Measurements from ENCODE around the gene MARCHF4.
A peak's percentile ranks its signal among the peaks of the same experiment; 100 is the strongest.

MARCHF4 gene, protein sequence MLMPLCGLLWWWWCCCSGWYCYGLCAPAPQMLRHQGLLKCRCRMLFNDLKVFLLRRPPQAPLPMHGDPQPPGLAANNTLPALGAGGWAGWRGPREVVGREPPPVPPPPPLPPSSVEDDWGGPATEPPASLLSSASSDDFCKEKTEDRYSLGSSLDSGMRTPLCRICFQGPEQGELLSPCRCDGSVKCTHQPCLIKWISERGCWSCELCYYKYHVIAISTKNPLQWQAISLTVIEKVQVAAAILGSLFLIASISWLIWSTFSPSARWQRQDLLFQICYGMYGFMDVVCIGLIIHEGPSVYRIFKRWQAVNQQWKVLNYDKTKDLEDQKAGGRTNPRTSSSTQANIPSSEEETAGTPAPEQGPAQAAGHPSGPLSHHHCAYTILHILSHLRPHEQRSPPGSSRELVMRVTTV

DNA sequence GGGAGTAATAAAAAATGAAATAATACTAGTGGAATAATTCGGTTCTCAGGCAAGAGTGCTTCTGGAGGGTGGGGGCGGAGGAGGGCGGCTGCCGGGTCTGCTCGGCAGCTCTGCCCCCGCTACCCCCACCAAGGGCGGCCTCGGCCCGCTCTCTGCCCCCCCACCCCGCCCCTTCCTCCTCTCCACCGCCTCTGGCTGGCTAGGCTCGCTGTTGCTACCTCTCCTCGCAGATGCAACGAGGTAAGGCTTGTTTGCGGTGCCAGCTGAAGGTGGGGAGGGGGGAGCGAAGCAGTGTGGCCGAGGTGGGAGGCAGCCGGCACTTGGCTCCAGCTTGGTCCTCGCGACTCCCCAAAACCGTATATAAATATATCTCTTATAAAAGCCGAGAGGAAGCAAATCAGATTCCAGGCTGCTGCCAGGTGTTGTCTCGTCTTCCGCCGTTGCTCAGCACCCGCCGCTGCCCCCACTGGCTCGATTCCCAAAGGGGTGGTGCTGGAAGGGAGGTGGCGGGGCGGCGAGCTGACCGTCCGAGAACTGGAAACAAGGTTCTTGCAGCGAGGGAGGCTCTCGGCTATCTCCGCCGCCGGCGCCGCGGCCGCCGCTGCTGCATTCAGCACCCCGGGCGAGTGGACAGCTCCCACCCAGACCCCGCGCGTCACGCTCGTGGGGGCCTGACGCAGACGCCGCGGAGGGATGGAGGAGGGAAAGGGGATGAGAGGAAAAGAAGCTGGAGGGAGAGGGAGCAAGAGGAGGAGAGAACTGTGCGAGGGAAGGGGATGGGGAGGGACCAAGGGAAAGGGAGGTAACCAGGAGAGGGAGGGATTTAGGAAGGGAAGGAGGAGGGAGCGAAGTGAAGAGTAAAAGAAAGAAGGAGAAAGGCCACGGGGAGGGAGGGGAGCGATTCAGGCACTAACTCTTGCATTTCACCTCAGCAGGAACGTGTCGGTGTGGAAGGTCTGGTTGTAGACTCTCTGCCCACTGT is at the start of gene MARCHF4:
TSS of gene MARCHF4 (minus strand) at position 763 of the 982 bp plus-strand sequence. CDS start 2,223 bp downstream, outside the sequence.
- DNase-seq (ENCODE audit: low spot score): peak; percentile 77

DNA sequence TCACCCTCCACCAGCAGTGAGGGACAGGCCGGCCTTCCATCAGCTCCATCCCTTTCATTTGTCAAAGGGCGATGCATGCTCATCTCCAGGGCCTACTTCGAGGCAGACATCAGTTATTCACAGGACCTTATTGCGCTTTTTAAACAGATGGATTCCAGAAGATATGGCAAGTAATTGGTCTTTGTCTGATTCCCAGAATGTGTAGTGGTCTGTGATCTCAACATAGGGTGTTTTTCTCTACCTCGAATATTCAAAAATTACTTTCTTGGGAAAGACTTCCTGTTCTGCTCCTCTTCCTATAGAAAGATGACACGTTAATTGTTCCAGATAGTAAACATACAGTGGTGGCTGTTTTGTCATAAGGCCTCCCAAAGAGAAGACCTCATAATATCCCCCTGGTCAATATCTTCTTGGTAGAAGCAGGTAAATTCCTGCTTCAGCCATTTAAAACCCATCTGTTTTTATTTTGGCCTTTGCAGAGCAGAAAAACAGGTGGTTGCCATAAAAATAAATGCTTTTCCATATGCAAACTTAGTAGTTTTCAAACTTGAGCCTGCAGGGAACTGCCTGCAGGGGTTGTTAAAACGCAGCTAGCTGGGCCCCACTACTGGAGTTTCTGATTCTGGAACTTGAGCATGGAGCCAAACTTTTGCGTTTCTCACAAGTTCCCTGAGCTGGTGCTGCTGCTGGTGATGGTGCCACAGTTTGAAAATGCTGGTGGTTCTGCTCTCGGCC is 48.3 kb upstream of the MARCHF4 start:
- DNase-seq (ENCODE audit: low spot score): no peak

DNA sequence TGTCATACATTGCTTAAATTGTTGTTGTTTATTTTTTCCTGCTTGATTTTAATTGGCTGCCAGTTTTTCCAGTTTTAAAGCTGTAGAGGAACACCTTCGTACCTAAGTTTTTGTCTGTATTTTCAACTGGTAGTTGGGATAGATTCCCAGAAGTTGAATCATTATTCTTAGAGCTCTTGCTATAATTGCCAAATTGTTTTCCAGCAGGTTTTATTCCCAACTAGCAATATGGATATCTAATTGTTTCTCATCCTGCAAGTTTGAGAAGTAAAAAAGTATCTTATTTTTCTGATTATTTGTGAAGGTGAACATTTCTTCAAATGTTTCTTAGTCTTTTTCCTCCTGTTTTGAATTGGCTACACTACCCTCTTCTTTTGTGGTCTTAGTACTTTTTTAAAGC is 46.7 kb upstream of the MARCHF4 start:
- no peak for DNase-seq (ENCODE audit: low spot score)

DNA sequence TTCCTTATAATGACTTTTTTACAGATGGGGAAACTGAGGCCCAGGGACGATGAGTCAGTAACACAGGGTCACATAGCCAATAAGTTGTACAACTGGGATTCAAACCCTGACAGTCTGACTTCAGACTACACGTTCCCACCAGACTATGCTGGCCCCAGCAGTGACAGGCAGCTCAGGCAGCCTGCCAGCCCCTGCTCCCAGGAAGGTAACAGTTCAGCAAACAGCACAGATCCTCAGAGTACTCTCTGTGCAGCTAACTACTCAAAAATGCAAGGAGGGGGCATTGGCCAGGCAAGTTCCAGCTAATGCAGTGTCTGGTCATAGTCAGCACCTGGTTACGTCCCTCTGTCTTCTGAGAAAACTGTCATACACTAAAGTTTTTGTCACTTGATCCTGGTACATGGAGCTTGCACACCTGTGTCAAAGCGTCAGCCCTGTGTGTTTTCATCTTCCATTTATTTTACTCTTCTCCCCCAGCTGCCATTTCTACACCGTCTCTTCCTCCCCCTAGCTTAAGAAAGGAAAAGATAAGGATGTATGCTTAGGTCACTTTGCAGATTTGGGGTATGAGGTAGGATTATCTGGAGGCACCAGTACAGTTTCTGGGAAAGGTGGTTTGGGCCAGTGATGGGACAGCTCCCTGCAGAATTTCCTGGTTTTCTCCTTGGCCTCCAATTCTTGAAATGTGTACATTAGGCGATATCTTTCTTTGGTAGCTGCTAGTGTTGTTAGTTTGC is 44.5 kb upstream of the MARCHF4 start:
- DNase-seq (ENCODE audit: low spot score): no peak

DNA sequence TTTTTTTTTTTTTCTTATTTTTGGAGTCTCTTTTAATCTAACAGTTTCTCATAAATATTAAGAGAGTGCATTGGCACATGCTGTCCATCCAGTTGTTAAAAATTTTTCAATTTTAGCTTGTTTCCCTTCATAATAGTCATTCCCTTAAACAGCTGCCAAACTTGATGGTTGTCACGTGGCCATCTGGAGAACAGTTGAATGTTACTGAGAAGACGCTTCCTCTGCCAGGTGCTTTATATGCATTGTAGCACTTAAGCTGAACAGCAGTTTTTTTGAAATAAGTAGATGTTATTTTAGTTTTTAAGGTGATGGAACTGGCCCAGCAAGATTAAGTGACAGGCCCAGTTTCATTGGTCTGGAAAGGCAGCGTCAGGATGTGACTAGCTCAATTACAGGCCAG is 43.3 kb upstream of the MARCHF4 start:
- DNase-seq (ENCODE audit: low spot score): no peak

DNA sequence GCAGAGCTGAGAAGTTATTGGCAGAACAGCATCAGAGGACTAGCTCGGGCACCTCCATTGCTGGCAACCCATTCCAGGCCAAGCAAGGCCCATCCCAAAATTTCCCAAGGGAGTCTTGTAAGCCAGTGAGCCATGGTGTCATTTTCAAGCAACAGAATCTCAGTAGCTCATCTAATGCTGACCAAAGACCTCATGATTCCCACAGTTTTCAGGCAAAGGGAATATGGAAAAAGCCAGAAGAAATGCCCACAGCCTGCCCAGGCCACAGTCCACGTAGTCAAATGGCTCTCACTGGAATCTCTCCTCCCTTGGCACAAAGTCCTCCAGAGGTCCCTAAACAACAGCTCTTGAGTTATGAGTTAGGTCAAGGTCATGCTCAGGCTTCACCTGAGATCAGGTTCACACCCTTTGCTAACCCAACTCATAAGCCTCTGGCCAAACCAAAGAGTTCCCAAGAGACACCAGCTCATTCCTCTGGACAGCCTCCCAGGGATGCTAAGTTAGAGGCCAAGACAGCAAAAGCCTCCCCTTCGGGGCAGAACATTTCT is 42.6 kb upstream of the MARCHF4 start:
- no peak for DNase-seq (ENCODE audit: low spot score)

DNA sequence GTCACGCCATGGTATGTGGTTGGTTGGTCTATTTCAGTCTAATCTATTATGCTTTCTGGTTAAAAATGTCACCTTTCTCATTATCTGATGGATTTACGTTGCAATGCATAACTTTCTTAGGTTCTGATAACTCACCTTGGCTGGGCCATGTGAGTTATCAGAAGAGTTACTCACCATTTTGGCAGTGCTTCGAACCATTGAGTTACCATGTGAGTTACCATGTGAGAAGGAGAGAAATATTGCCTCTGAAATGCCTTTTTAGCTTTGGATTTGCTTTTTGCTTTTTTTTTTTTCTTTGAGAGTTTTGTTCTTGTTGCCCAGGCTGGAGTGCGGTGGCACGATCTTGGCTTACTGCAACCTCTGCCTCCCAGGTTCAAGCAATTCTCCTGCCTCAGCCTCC is 41.6 kb upstream of the MARCHF4 start:
- no peak for DNase-seq (ENCODE audit: low spot score)

DNA sequence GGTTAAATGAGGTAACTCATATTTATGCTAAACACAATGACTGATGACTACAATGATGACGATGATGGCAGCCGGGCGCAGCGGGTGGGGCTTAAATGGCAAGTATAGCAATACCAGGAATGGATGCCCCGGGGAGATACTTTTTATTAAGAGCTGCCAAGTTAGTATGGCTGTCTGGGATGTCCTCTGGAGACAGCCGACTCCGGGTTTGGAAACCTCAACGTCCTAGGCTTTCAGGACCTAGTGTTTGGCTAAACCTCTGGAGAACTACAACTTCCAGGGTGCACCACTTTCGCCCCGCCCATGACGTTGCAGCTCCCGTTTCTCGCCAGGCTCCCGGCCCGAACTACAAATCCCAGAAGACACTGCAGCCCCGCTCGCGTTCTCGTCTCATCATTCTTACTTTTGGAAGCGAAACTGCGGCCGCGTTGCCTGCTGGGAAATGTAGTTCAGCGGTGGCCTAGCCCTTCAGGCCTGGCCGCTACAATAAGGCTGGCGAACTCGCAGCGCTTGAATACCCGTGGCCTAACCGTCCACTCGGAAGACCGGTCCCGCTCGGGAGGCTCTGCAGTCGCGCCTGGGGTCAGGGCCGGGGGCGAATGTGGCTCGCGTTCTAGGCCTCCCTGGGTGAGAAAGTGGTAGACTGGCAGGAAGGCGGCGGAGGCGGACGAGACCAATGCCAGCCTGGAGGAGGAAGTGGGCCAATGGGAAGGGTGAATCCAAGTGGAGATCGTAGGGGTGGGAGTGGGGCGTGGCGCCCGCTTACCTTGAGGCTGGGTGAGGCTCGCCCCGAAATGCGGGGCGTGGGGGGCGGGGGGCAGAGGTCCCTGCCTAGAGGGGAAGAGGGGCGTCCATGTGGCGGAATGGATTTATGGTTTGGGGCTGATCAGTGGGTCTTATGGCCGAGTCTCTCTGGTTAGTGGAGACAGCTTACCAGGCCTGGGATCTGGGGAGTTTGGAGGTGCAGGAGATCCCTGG is 40.0 kb upstream of the MARCHF4 start, which contains the start of gene SMARCAL1:
TSS of gene SMARCAL1 (plus strand) at position 463 of the 978 bp plus-strand sequence. CDS start 2,221 bp downstream, outside the sequence.
- peak; percentile 91 for DNase-seq (ENCODE audit: low spot score)

DNA sequence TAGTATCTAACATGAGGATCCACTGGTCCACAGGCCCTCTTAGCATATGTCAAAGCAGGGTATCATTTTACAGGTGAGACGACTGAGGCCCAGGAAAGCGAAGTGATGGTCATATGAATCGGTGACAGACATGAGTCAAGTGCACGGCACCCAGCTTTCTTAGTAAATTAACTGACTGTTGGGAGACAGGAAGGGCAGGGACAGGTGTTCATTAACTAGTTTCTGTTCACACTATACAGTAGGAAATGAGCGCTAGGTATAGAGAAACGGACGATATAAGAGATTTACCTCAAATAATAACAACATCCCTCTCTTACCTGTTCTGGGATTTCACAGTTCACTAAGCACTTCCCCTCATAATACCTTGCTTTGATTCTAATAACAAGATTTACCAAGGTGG is 38.3 kb upstream of the MARCHF4 start:
- no peak for DNase-seq (ENCODE audit: low spot score)

DNA sequence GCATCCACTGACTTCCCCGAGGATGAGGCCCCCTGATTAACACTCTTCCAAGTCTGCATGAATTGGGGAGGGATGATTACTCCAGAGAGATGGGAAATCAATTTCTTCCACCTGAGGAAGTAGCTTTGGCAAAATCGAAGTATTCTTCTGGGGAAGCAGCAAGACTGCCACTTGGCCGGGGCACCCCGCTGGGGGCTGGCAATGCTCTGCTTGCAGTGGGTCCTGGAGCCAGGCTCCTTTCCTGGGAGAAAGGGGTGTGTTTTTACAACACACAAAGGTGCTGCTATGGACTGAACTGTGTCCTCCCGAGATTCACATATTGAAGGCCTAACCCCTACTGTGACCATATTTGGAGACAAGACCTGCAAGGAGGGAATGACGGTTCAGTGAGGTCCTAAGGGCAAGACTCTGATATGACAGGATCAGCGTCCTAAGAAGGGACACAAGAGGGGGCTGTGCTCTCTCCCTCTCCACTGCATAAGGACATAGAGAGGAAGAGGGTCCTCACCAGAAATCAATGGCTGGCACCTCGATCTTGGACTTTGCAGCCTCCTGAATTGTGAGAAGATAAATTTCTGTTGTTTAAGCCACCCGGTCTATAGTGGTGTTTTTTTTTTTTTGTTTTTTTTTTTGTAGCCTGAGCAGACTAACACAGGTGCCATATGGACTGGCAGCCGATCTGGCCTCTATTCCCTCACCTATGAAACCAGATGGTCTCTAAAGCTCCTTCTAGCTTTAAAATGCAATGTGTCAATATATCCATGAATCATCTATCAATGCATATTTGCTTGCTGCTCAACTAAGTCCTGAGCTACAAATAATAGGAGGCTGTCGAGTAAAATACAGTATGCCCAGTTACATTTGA is 36.4 kb upstream of the MARCHF4 start:
- no peak for DNase-seq (ENCODE audit: low spot score)

DNA sequence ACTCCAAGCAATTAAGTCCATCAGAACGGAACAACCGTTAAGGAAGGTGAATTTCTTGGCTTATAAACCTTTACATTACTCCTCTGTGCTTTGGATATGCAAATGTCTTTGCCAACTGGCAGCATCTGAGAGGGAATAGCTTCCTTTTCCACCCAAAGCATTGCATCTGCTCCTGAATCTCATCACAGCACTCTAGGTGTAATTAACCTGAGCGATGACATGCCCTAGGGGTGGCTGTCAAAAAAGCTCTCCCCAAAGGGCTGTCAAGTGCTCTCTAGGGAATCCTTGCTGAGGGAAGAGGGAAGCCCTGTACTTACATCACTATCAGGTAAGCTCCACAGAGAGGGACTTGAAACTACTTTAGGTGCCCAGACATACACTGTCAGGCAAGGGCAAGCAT is 34.5 kb upstream of the MARCHF4 start:
- no peak for DNase-seq (ENCODE audit: low spot score)

DNA sequence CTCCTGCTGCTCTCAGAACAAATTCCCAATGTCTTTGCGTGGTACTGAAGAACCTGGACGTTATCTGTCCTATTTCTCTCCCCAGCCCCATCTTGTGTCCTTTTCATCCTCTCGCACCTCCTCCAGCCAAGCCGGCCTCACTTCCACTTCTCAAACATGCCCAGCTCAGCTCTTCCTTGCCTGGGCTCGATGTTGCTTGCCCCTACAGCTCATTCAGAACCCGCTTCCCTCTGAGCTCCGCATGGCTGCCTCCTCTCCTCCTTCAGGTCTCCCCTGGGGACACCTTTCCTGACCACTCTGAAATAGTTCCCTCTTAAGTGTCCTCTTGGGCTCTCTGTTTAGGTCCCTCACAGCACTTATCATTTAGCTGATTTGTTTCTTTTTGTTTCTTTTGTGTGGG is 33.3 kb upstream of the MARCHF4 start:
- DNase-seq (ENCODE audit: low spot score): no peak

DNA sequence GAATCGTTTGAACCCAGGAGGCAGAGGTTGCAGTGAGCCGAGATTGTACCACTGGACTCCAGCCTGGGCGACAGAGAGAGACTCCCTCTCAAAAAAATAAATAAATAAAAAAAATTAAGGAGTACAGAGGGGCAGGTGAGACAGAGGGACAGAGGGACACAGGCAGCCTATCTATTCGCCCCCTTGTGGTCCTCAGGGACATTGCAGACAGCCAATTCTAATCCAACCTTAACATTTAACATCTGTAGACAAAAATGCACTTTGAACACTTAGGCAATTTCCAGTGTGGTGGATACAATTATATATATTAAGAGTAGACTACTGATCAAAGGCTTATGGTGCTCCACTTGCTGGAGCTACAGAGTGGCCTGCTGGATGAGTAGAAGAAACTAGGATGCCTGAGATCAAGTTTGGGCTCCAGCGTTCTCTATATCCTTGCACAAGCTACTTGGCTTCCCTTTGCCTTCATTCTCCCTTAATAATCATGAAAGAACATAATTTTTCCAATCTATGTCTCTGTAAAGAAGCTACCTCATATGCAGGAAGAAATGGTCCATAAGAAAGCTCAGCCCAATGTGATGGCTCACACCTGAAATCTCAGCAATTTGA is 31.8 kb upstream of the MARCHF4 start:
- peak; percentile 22 for DNase-seq (ENCODE audit: low spot score)

DNA sequence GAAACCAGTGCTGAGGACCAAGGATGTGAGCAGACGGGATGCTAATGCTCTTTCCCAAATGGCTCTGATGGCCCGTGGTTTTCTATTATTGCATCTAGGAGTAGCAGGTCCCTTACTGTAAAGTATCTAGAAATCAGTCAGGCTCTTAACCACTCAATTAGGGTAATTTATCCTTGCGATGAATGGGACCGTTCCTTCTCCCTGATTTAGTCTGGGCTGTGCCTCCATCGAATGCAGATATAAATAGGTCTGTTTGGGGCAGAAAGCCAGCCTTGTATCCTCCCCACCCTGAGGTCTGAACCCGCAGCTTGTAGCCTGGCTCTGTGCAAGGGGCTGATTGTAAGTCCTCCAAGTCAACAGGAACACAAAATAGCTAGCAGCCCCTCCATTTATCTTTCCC is 30.5 kb upstream of the MARCHF4 start:
- no peak for DNase-seq (ENCODE audit: low spot score)

DNA sequence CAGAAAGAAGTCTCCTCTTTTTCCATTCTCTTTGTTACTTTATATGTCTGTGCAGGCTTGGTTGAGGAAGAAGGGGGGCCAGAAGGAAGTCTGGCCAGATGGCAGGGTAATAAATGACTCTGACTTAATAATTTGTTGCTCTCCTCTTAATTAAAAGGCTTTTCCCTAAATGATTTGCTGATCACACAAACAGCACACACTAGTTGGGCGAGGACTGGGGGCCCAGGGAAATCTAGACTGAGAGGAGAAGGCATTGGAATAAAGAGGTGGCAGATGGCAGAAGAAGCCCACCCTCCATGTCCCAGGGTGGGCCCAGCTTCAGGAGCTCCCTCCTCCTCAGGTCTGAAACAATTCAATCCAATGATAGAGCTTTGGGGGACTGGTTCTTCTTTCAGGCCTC is 27.3 kb upstream of the MARCHF4 start:
- no peak for DNase-seq (ENCODE audit: low spot score)

DNA sequence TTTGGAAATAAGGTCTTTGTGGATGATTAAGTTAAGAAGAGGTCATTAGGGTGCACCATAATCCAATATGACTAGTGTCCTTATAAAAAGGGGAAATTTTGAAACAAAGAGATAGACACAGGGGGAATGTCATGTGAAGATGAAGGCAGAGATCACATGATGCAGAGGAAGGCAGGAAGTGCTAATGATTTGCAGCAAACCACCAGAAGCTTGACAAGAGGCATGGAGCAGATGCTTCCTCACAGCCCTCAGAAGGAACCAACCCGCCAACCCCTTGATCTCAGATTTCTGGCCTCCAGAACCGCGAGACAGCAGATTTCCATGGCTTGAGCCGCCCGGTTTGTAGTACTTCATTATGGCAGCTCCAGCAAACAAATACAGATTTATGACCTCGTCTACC is 22.6 kb upstream of the MARCHF4 start:
- no peak for DNase-seq (ENCODE audit: low spot score)

DNA sequence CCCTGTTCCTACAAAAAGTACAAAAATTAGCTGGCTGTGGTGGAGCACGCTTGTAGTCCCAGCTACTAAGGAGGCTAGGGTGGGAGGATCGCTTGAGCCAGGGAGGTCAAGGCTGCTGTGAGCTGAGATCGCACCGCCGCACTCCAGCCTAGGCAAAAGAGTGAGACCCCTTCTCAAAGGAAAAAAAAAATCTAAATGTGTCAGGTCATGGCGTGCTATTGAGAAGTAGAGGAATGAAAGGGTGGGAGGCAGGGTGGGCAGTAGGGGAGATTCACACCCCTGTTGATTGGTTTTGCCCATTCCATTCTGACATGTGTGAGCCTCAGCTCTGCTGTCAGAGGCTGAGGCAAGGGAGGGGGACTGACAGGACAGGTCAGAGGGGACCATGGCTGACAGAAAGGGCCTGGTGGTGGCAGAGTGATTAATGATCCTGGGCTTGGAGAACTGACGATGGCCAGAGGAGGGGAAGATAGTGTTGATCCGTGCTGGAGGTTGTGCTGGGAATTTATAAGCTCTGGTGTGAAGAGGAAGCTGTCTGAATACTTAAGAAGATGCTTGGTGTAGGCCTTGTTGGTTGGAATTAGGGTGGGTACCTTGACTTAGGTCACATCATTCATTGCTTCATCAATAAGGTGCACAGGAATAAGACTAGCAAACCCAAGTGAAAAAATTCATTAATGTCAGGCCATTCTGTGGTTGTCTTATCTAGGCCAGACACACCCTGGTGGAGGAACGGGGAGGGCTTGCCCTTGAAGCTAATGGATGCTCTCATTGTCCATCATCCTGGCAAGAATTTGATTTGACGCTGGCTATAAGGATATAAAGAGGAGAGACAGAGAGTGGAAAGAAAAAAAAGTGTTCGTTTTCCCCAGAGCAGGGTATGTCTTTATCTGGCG is 20.9 kb upstream of the MARCHF4 start:
- no peak for DNase-seq (ENCODE audit: low spot score)
